ENCODE results near the gene EVI2A.
"Not testable (repeated sequence)": the region's sequence is repeated elsewhere in the genome, so short reads cannot be mapped to it uniquely, and the experiment has no call there.

EVI2A gene

DNA sequence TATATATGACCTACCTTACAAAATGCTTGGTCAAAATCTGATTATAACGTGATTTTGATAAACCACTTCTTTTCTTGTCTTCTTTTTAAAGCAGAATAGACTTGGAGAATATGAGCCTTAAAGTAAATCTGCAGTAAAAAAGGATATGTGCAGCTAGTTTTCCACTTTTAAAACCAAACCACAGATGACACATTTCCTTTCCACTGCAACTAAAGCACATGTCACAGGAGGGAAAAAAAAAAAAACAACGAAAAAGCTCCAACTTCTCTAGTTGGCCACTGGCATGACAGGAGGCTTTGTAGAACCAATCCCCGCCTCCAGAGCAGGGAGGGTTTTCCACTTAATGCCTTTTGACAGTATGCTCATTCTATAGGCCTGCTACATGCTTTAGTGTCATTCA, at the start of gene EVI2A:
TSS of gene EVI2A (minus strand) at position 142 of the 400 bp plus-strand sequence. CDS start 2,609 bp downstream, outside the sequence.
- DNase-seq, result peak; percentile 75

DNA sequence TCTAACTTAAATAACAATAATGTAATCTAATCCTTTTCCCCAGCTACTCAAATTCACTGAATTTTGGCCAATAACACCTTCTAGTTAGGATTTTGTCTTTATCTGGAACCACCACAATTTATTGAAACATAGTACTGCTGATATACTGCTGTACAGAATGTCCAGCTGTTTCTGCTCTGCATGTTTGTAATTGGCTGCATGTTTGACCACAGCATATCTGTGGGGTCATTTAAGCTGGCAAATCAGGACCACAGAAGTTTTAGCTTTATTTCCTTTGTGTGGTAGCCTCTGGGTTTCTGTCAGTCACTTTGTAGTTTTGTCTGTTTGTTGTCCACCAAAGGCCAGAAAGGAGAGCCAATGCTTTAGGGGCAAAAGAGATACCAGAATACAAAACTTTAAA, 47.8 kb upstream of the EVI2A start:
- DNase-seq, result no peak

DNA sequence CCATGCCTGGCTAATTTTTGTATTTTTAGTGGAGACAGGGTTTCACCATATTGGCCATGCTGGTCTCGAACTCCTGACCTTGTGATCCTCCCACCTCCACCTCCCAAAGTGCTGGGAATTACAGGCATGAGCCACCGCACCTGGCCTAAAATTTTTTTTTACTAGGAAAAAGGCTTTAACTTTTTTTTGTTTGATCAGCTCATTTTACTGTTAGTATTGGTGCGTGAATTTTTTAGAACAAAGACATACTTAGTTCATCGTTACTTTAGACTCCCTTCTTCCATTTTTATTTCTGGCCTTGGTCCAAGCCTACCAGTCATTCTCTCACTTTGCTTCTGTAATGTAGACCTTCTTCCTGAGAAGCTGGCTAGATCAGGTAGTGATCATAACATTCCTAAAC, 44.7 kb upstream of the EVI2A start:
- DNase-seq, result no peak

- no peak for DNase-seq
Measured at GRCh38 chr17:31364012-31364411, 42.6 kb upstream of the EVI2A start.

DNA sequence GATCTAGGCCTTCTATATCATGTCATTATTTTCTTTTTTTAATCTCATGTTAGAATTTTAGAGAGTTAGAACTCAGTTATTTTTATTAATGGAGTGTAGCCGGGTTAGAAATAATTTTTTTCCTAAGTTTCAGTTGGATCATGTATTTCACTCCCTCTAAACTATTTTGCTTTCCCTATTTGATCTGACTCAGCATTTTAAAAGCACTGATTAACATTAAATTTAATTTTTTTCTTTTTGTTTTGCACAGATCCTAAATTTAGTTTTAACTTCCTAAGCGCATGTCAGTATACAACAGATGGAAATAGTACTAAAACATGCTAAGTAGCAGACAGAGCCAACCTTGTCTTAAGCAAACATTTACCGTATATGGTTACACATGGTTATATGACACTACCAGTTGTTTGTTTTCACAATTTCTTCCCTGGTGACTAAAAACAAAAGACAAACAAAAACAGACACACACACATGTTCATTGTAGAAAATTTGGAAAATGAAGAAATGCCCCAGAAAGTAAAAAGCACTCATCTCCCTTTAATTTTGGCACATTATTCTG, 36.5 kb upstream of the EVI2A start:
- DNase-seq, result no peak

DNA sequence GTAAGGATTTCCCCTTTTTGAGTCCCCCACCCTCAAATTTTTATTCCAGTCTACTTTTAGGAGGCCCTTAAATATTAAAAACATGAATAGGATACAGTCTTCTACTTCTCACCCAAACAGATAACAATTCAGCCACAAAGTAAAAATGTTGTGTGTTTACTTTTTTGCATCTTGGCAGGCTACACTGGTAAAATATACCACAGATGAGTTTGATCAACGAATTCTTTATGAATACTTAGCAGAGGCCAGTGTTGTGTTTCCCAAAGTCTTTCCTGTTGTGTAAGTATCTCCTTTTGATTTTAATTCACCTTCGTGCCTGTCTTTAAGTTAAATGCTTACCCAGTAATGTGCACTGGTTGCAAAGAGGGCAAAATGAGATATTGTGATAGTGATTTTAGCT, 35.7 kb upstream of the EVI2A start:
- no peak for DNase-seq

DNA sequence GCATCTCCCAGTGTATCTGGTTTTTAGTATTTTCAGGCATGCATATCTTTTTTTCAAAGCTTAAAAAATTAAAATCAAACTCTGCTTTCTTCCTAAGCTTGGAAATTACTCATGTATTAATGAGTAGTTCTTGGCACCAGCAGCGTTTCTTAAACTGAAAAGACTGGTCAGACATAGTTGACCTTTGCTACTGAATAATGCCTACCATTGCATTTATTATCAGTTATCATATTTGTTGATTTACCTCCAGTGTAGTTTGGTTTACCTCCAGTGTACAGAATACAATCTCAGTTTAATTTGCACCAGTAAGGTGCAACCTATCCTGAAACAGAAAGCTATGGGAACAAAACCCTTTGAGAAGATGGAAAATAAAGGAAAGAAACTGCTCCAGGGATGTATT, 34.5 kb upstream of the EVI2A start:
- no peak for DNase-seq

- DNase-seq, result no peak
Measured at GRCh38 chr17:31349454-31349853, 28.0 kb upstream of the EVI2A start.

- not testable (repeated sequence) for DNase-seq
Measured at GRCh38 chr17:31345191-31345747, 23.8 kb upstream of the EVI2A start.

- DNase-seq, result no peak
Measured at GRCh38 chr17:31339906-31340661, 18.7 kb upstream of the EVI2A start.

GRCh38 chr17:31329221-31329620, 7.8 kb upstream of the EVI2A start:
- no peak for DNase-seq

GRCh38 chr17:31328160-31328535, 6.7 kb upstream of the EVI2A start:
- DNase-seq, result no peak

- DNase-seq, result no peak
Measured at GRCh38 chr17:31327534-31328159, 6.2 kb upstream of the EVI2A start.

DNA sequence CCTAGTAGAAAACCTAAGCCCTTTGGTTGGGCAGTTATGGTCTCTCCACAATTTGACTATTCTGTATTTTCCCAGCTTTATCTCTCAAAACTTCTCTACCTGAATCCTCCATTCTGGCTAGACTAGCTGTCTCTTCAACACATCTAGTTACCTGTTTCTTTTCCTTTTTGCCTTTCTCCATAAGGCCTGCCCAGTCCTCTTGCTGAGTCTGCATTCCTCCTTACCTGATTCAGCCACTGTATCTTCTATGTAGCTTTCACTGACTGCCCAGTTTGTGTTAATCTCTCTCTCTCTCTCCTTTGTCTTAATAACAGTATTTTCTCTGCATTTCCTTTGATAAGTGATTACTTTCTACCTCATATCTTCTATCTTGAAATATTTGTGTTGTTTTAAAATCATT, 2.1 kb upstream of the EVI2A start:
- no peak for DNase-seq

DNA sequence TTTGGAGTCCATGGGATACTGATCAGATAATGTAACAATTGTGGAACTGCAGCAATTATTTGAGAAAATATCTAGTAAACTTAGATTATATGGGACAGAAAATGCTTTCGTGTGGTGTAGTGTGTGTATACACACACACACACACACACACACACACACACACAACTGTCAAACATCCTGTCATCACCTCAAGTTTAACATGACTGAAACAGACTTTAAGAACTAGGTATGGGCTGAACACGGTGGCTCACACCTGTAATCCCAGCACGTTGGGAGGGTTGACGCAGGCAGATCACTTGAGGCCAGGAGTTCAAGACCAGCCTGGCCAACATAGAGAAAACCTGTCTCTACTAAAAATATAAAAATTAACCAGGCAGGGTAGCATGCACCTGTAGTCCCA, 544 bp upstream of the EVI2A start:
- DNase-seq, result no peak

- no peak for DNase-seq
Measured at GRCh38 chr17:31320791-31321190, 631 bp downstream of the EVI2A start.

DNA sequence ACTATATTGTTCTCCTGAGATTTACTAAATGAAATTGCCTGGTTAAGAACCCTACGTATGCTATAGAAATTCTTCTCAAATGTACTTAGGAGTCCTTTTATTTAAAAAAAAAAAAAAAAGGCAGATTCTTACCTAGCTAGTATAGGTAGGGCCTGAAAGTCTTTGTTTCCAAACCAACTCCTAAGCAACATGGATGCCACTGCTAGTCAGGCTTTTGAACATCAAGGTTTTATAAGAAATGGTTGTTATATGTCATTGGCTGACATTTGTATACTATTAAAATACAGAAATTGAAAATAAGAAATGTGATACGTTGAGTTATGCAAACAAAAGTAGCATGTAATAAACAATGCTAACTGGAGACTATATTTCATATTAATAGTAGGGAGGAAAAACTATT, 1.2 kb downstream of the EVI2A start:
- no peak for DNase-seq

- no peak for DNase-seq
Measured at GRCh38 chr17:31318851-31319661, 2.4 kb downstream of the EVI2A start.

DNA sequence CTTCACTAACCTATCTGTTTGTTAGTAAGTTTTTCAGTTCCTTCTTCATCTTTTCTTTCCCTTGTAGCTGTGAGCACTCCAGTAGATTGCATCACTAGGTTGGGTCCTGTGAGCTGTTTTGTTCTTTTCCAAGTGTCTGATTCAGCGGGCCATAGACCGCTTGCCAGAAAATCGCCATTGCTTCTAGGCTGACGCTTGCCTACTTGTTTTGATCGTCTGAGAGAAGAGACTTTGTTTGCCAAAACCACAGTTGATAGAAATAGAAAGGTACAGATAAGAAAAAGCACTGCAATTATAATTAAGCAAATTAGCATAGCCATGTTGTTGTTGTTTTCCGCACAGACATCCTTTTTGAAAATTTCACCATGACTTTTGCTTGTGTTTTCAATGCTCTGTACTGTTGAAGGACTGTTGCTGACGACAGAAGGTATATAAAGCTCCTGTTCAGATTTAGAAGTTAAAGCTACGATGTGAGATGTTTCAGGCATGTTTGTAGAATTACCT, 3.1 kb downstream of the EVI2A start:
- DNase-seq, result peak; percentile 66

GRCh38 chr17:31314782-31315100, 6.7 kb downstream of the EVI2A start:
- no peak for DNase-seq

- DNase-seq, result no peak
Measured at GRCh38 chr17:31313982-31314781, 7.2 kb downstream of the EVI2A start, which contains the start of gene EVI2B. EVI2B (minus strand) TSS chr17:31314054; CDS start chr17:31305609, 8,445 bp downstream.

- DNase-seq, result peak; percentile 66
Measured at GRCh38 chr17:31312223-31312622, 9.2 kb downstream of the EVI2A start.

Measured in activated CD8-positive, alpha-beta memory T cell treated with anti-CD3 and anti-CD28 coated beads for 24 hours (primary cell).